Activated naive CD8-positive, alpha-beta T cell treated with anti-CD3 and anti-CD28 coated beads, Interleukin-2, amount 50 U/mL, for 24 hours (primary cell): ENCODE results near the gene KRT76.
"Not testable (repeated sequence)": the region's sequence is repeated elsewhere in the genome, so short reads cannot be mapped to it uniquely, and the experiment has no call there.

ENCODE experiments used
- ATAC-seq: fragments of 150-1000 bp; cut with Tn5 transposase; one replicate; pipeline ENCODE4 v1.10.0; 2021
- DNase-seq: peaks from one replicate; pipeline ENCODE4 v3.0.0; 2021
- H3K27ac Mint-ChIP-seq: one replicate; pipeline ENCODE4 v1.8.0; 2021; ENCODE audit warnings: mild to moderate bottlenecking, mixed read lengths
- H3K27me3 Mint-ChIP-seq: one replicate; pipeline ENCODE4 v1.8.0; 2021; ENCODE audit warnings: mixed read lengths
- H3K36me3 Mint-ChIP-seq: one replicate; pipeline ENCODE4 v1.8.0; 2021; ENCODE audit warnings: low read depth, mixed read lengths
- H3K4me1 Mint-ChIP-seq: one replicate; pipeline ENCODE4 v1.8.0; 2021; ENCODE audit warnings: mixed read lengths
- H3K4me3 Mint-ChIP-seq: one replicate; pipeline ENCODE4 v1.8.0; 2021; ENCODE audit warnings: mild to moderate bottlenecking, moderate library complexity, mixed read lengths
- H3K9me3 Mint-ChIP-seq: one replicate; pipeline ENCODE4 v1.8.0; 2021; ENCODE audit warnings: mixed read lengths

Gene KRT76

DNA sequence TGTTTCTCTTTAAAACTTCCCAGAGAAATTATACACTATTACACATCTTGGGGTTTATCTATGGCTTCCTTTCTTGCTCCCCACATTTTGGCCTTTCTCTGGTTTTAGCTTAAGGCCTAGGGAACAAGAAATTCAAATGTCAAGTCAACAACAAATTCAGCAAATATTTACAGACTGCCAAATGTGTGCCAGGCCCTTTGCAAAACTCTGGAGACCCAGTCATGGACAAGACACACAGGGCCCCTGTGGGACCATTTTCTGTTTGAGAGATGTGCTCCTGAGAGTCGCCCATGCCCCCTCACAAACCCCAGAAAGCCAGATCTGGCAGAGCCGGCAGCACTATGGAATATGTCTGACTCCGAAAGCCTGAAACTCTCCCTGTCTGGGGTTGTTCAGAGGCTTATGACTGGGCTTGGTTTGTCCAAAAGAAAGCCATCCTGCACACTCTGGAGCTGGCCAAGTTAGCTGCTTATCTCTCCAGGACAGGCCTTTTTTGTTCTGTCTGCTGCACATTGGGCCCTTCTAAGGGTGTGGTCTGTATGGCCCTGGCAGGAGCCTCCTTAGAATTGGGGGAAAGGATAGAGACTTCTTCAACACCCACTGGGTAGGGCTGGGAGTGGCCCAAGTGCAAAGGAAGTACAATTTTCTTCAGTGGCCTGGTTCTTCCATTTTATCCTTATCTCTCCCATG, 19.8 kb upstream of the KRT76 start:
- Mint-ChIP-seq H3K9me3 (no peaks in the 10 kb centered on the region), H3K27ac (no peak overlapping the region), H3K27me3 (no peaks in the 10 kb centered on the region), H3K36me3 (no peaks in the 10 kb centered on the region), H3K4me1 (peaks cover 20% of the 10 kb centered on the region), H3K4me3 (no peak overlapping the region)
- no peak for DNase-seq
- ATAC-seq, result no peak

DNA sequence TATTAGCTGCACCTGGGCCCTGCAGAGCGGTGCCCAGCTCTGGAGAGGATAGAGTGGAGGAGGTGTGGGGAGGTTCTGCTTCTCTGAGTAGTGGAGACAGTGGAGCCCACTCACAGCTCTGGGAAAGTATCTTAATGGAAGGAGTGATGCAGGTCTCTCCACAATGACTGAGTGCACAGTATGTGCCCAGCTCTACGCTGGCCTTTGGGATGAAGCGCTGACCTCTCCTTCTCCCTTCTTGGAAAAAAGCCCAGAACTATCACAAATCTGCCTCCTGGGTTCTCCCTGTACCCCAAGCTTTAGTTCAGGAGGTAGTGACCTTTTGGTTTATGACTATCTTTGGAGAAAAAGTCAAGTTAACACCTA, 19.3 kb upstream of the KRT76 start:
- Mint-ChIP-seq H3K4me1 (peaks cover 25% of the 10 kb centered on the region), H3K36me3 (no peaks in the 10 kb centered on the region), H3K4me3 (no peak overlapping the region), H3K27me3 (peaks cover 2% of the 10 kb centered on the region), H3K9me3 (no peaks in the 10 kb centered on the region), H3K27ac (no peak overlapping the region)
- no peak for ATAC-seq
- no peak for DNase-seq

DNA sequence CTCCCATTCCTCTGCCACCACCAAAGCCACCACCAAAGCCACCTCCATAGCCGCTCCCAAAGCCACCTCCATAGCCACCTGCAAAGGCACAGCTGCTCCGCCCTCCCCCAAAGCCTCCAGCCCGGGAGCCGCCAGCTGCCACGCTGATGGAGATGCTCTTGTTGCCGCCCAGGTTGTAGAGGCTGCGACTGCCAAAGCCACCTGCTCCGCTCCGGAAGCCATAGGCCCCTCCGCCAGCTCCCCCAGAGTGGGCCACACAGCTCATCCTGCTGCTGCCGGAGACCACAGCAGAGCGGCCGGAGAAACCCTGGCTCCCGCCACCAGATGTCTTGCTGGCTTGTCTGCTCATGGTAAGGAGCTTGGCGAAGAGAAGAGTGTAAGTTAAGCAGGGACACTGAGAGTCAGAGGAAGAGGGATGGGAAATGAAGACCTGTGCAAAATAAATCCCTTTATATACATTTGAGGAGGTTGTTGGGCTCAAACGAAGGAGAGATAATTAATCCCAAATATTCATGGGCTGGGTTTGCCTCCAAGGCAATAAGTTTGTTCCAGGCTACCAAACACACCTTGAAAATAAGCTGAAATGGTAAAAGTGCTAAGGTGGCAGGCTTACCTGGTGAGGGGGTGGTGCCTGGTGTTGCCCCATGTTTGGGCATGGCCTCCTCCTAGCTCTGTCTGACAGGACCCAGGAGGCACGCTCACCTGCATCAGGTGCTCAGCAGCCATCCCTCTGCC, 18.7 kb upstream of the KRT76 start, which contains the start of gene KRT3:
Gene KRT3 (minus strand): TSS at position 424 of the 735 bp plus-strand sequence. CDS start 75 bp downstream, at position 349.
- Mint-ChIP-seq H3K4me3 (no peak within 1 kb of the TSS), H3K27ac (no peak within 1 kb of the TSS), H3K4me1 (peaks cover 26% of the 10 kb centered on the region), H3K36me3 (no peaks in the 10 kb centered on the region), H3K27me3 (peaks cover 2% of the 10 kb centered on the region), H3K9me3 (no peaks in the 10 kb centered on the region)
- no peak for ATAC-seq
- no peak for DNase-seq

DNA sequence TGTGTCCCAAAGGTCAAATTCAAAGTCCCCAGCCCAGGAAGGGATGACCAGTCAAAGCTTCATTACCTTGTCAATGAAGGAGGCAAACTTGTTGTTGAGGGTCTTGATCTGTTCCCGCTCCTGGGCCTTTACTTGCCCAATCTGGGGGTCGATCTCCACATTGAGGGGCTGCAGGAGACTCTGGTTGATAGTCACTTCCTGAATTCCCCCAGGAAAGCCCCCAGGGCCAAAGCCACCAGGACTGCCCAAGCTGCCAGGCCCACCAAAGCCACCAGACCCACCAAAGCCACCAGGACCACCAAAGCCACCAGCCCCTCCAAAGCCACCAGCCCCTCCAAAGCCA, 18.2 kb upstream of the KRT76 start:
- not testable (repeated sequence) for H3K4me3 Mint-ChIP-seq, H3K36me3 Mint-ChIP-seq, H3K9me3 Mint-ChIP-seq, H3K27ac Mint-ChIP-seq, H3K27me3 Mint-ChIP-seq, DNase-seq, ATAC-seq
- H3K4me1 Mint-ChIP-seq, result peaks cover 30% of the 10 kb centered on the region

DNA sequence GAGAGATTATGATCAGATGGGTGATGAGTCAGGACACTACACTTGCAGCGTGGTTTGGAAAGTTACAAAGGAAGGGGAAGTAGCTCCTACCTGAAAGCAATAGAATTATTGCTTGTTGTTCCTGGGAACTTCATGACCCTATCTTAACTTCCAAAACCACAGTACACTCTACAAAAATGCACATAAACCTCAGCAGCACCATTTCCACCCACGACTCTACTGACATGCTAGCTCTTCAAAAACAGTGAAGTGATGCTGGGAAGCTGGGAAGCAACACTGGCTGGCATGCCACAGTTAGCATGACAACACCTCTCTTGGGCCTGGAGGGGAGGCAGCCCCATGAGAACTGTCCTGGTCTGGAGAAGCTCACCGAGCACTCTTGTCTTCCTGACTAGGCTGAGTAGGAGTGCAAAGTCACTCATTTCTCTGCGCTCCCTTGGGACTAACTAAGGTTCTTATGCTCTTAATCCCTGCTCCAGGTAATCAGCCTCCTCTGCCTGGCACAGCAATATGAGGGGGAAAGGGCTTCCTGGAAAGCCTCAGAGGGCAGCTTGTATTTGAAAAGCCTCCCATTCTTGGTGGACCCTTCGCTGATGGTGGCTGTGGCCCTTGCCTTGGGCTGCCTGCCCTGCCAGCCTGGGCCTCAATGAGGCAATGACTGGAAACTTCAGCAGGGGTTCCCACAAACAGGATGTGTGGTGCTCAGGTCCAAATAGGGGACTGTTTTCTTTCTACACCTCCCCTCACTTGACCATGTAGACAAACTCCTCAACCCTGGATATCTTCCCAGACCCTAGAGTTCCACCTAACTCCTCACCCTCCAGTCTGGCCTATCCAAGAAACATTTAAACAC, 17.6 kb upstream of the KRT76 start:
- no peaks in the 10 kb centered on the region for H3K9me3 Mint-ChIP-seq
- no peak overlapping the region for H3K27ac Mint-ChIP-seq
- H3K27me3 Mint-ChIP-seq, result peaks cover 12% of the 10 kb centered on the region
- ATAC-seq (peak; percentile 35), DNase-seq (no peak)
- peaks cover 31% of the 10 kb centered on the region for H3K4me1 Mint-ChIP-seq
- no peaks in the 10 kb centered on the region for H3K36me3 Mint-ChIP-seq
- H3K4me3 Mint-ChIP-seq, result no peak overlapping the region

DNA sequence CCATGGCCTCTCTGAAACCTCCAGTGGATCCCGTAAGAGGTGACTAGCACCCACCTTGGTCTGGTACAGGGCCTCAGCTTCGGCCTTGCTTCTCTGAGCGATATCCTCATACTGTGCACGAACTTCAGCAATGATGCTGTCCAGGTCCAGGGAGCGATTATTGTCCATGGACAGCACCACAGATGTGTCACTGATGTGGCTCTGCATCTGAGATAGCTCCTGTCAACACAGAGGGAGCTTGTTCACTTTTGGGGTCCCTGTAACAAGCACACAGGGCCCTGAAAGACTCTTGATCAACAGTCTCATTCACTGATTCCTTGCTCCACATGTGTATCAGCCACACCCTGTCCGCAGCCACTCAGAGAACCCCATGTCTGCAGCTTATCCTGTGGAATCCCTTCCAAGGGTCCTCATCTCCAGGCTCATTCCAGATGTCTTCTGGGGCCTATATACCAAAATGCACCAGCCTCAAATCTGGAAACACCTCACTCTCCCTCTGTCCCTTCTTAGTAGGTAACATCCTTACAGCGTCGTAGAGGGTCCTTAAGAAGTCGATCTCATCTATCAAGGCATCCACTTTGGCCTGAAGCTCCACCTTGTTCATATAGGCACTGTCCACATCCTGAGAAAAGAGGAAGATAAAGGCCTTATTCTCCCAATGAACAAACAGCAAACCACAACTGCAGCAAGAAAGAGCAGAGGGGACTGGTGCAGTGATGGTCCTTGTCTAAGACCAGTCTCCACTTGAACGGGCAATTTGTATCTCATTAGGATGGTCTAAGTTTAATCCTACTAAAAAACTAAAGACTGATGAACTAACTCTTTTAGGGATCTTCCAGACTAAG, 15.3 kb upstream of the KRT76 start:
- Mint-ChIP-seq H3K27me3 (peaks cover 23% of the 10 kb centered on the region), H3K27ac (no peak overlapping the region), H3K4me3 (no peak overlapping the region), H3K9me3 (no peaks in the 10 kb centered on the region), H3K36me3 (no peaks in the 10 kb centered on the region), H3K4me1 (peaks cover 31% of the 10 kb centered on the region)
- no peak for ATAC-seq
- DNase-seq, result no peak

DNA sequence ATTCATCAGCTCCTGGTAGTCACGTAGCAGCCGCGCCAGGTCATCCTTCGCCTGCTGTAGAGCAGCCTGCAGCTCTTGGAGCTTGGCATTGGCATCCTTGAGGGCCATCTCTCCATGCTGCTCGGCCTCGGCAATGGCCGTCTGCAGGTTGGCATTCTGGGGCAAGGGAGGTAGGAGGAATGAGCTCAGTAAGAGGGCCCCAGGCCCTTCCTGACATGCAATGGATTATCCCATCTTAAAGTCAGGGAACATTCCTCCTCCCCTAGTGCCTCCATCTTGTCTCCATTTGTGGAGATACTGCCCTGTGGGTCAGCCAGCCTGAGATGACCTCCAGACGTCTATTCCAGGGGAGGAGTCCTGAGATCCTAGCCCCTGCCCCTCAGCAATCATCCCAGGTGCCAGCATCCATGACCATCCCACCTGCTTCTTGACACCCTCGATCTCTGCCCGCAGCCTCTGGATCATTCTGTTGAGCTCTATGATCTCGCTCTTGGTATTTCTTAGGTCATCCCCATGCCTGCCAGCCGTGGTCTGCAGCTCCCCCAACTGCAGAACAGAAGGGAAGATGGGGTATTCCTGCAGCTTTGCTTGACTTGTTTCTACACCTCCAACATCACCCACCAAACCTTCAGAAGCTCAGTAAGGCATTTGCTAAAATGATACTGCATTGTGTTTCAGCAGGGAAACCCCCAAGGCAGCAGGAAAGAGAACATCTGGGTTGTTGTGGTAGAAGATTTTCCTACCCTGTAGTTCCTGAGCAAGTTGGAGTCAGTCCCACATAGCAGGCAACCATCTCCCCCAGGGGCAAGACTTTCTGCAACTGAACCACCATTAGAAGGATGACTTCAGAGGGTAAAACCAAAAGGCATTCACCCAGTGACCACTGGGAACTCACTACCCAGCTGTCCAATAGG, 14.4 kb upstream of the KRT76 start:
- Mint-ChIP-seq H3K4me1 (peaks cover 31% of the 10 kb centered on the region), H3K36me3 (no peaks in the 10 kb centered on the region), H3K27me3 (peaks cover 23% of the 10 kb centered on the region), H3K9me3 (no peaks in the 10 kb centered on the region), H3K4me3 (no peak overlapping the region), H3K27ac (no peak overlapping the region)
- DNase-seq, result no peak
- peak; percentile 53 for ATAC-seq

DNA sequence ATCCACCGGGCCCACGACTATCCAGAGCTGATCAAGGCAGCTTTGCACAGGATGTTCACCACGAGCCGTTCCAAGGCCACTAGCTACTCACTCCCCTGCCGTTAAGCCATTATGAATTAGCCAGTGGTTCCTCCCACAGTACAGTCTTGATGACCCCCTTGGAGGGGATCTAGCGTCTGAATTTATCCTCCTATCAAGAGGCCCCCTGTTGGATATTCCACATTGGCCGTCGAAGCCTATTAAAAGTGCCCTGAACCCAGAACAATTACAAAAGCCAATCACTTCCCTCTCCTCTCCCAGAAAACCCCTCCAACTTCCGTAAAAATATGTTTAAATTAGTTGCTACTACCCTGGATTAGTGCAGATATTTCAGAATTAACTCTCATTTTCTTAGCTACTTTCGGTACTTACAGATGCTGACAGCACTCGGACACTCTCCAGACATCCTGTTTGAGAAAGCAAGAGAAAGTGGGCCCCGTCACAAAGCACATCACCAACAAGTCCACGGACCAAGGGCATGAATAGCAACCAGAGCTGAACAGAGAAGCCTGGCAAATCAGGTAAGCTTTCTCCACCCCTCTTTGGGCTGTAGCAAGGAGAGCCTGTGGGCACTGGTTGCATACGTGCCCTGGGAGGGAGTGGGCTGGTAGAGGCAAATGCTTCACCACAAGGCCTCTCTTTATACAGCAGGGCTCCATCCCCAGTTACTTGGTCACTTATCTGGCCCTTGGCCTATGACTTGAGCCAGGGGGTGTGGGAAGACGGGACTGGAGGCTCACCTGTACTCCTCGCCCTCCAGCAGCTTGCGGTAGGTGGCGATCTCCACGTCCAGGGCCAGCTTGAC, 13.5 kb upstream of the KRT76 start:
- no peak overlapping the region for H3K27ac Mint-ChIP-seq
- no peak for DNase-seq
- no peak overlapping the region for H3K4me3 Mint-ChIP-seq
- H3K4me1 Mint-ChIP-seq, result peaks cover 31% of the 10 kb centered on the region
- H3K9me3 Mint-ChIP-seq, result no peaks in the 10 kb centered on the region
- ATAC-seq, result no peak
- H3K36me3 Mint-ChIP-seq, result no peaks in the 10 kb centered on the region
- peaks cover 23% of the 10 kb centered on the region for H3K27me3 Mint-ChIP-seq

DNA sequence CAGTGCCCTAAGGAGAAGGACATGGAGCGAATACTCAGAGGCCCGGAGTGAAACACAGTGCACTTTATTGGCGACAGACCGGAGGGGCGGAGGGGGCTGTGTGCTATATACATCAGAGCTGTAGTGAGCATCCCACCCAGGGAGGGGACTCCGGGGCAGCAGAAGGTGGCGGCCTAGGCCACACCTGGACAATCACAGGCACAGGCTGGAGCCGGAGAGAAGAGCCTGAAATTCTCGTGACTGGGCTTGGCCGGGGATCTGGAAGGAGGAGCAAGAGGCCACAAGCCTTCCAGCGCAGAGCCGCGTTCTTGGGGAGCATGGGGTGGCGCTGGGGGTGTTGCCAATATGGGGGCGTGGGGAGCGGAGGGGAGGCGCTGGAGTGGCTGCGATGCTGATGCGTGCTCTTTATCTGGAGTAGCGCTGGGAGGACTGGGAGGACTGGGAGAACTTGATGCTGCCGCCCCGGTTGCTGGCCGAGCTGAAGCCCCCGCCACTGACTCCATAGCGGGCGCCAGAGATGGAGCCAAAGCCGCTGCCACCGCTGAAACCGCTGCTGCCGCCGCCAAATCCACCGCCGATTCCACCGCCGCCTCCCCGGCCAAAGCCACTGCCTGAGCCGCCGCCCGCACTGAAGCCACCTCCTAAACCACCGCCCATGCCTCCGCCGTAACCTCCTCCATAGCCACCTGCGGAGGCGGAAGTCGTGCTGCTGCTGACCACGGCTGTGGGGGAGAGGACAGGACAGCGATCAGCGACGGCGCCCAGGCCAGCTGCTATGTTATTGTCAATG, 12.7 kb upstream of the KRT76 start:
- ATAC-seq (no peak), DNase-seq (peak; percentile 14)
- Mint-ChIP-seq H3K4me3 (no peak overlapping the region), H3K27ac (no peak overlapping the region), H3K9me3 (no peaks in the 10 kb centered on the region), H3K27me3 (peaks cover 23% of the 10 kb centered on the region), H3K4me1 (peaks cover 28% of the 10 kb centered on the region), H3K36me3 (no peaks in the 10 kb centered on the region)

DNA sequence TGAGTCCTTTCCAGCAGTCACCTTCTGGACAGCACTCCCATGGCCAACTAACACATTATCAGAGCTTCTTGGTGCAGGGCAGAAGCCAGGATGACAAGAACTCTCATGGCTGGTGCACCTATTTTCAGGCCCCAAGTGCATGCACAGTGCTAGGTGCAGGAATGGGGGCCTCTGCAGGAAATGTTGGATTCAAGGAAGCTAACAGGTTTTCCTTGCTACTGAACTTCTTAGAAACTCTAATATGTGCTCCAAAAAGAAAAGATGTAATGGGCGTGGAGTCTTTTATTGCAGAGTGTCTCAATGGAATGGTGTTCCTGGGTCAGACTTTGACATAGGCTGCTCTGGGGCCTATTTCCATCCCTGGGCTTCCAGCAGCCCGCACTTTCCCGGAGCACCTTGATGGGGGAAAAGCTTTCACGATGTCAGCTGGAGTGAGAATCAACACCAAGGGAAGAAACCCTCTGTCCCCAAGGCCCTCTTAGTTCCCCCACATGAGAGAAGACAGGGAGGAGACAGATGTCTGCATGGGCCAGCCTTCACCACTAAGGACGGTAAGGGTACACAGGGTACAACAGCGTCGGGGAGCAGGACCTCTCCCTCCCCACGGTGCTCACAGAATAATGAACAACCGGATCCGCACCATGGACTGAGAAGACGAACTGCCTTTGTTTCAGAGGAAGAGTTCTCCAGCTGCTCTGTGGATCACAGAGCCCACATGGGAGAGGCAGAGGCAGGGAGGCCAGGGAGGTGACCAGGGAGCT, 11.9 kb upstream of the KRT76 start:
- Mint-ChIP-seq H3K27me3 (peaks cover 23% of the 10 kb centered on the region), H3K27ac (no peak overlapping the region), H3K9me3 (no peaks in the 10 kb centered on the region), H3K36me3 (no peaks in the 10 kb centered on the region), H3K4me1 (peaks cover 20% of the 10 kb centered on the region), H3K4me3 (no peak overlapping the region)
- no peak for ATAC-seq
- no peak for DNase-seq

DNA sequence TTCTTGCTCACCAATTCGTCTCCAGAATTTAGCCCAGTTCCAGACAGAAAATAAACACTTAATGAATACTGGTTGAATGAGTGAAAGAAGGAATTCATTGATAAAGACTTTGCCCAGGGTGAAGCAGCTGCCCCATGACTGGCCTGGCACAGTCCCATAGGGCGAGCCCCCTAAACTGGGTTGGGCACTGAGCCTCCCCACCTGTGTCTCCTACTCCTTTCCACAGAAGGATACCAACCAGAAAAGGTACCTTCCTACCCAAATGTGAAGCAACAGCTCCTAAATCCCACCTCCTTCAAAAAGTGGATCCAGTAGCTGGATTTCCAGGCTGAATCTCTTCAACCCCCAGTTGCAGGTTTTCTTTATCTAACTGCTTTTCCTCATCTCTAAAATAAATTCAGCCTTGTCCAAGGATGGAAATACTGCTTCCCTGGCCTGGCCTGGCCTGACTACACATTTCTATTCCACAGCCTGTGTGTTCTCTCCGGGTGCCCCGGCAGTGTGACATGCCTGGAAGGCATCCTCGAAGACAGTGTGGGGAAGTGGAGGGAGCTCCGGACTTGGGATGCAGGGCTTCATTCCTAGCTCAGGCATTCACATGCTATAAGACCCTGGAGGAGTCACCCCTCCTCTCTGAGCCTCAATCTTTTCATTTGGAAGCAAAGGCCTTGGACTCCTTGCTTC, 11.2 kb upstream of the KRT76 start:
- Mint-ChIP-seq H3K9me3 (no peaks in the 10 kb centered on the region), H3K4me3 (no peak overlapping the region), H3K27ac (no peak overlapping the region), H3K4me1 (peaks cover 18% of the 10 kb centered on the region), H3K36me3 (no peaks in the 10 kb centered on the region), H3K27me3 (peaks cover 23% of the 10 kb centered on the region)
- ATAC-seq, result no peak
- DNase-seq, result no peak
